Natural killer cell treated with Interleukin-12 subunit alpha and Interleukin-12 subunit beta and Interleukin-15 and Interleukin-18, amount 100 ng/mL, for 72 hours (primary cell): Measurements from ENCODE around the gene FGFR3. TPM values are rescaled to one million over a fixed set of nuclear protein-coding genes. Genes with fewer than 3 reads are reported as not detected.
"Not testable (repeated sequence)": the region's sequence is repeated elsewhere in the genome, so short reads cannot be mapped to it uniquely, and the experiment has no call there.

Source experiments
- ATAC-seq, 2 donors: fragments of 150-1000 bp; cut with Tn5 transposase in 1 of 2; sonication (Bioruptor Pico), chemical (Tn5 transposase) in 1 of 2; 2 replicates each; pipeline ENCODE4 v1.10.0; 2021
- DNase-seq: peaks from one replicate; pipeline ENCODE4 v3.0.0; 2022; ENCODE audit warnings: low spot score
- H3K27ac Mint-ChIP-seq, 2 donors: 1 replicate in 1 of 2; 2 replicates in 1 of 2; pipeline ENCODE4 v1.8.0; 2022; ENCODE audit warnings: mixed read lengths in 2 of 2, mild to moderate bottlenecking in 1 of 2, moderate library complexity in 1 of 2
- H3K27me3 Mint-ChIP-seq, 2 donors: 1 replicate in 1 of 2; 2 replicates in 1 of 2; pipeline ENCODE4 v1.8.0; 2022; ENCODE audit warnings: mixed read lengths in 2 of 2
- H3K36me3 Mint-ChIP-seq: one replicate; pipeline ENCODE4 v1.8.0; 2022; ENCODE audit warnings: mixed read lengths
- H3K4me1 Mint-ChIP-seq, 2 donors: 1 replicate in 1 of 2; 2 replicates in 1 of 2; pipeline ENCODE4 v1.8.0; 2022; ENCODE audit warnings: low read depth in 2 of 2, mixed read lengths in 2 of 2, mild to moderate bottlenecking in 1 of 2
- H3K4me3 Mint-ChIP-seq: one replicate; pipeline ENCODE4 v1.8.0; 2022; ENCODE audit warnings: mixed read lengths
- H3K9me3 Mint-ChIP-seq: 2 replicates; pipeline ENCODE4 v1.8.0; 2022; ENCODE audit warnings: mixed read lengths
- total RNA-seq, 2 donors: library from RNA; stranded (reverse); gene quantifications; one replicate each; pipeline ENCODE4 v1.2.3, GENCODE V29; 2022

FGFR3 gene
- total RNA-seq, 2 donors from 2014 or later = not detected

- H3K27me3 Mint-ChIP-seq = no peaks in the 10 kb centered on the region
- H3K4me3 Mint-ChIP-seq = no peak overlapping the region
- no peak for DNase-seq
- no peak for ATAC-seq
- H3K36me3 Mint-ChIP-seq = peaks cover 11% of the 10 kb centered on the region
- no peak overlapping the region for H3K27ac Mint-ChIP-seq
- peaks cover 0 to 17% of the 10 kb centered on the region in 2 donors for H3K4me1 Mint-ChIP-seq
- no peaks in the 10 kb centered on the region for H3K9me3 Mint-ChIP-seq
Observed at GRCh38 chr4:1841887-1842210, 48.8 kb downstream of the FGFR3 start.

GRCh38 chr4:1842339-1842895 is 49.3 kb downstream of the FGFR3 start:
- H3K4me3 Mint-ChIP-seq = no peak overlapping the region
- peaks cover 16% of the 10 kb centered on the region for H3K36me3 Mint-ChIP-seq
- DNase-seq = no peak
- peak; percentile 33 to 50 for ATAC-seq
- peaks cover 0 to 17% of the 10 kb centered on the region in 2 donors for H3K4me1 Mint-ChIP-seq
- no peak overlapping the region for H3K27ac Mint-ChIP-seq
- H3K9me3 Mint-ChIP-seq = no peaks in the 10 kb centered on the region
- no peaks in the 10 kb centered on the region for H3K27me3 Mint-ChIP-seq

GRCh38 chr4:1842993-1843448 is 49.9 kb downstream of the FGFR3 start:
- no peak for ATAC-seq
- Mint-ChIP-seq H3K9me3 (no peaks in the 10 kb centered on the region), H3K27ac (no peak overlapping the region), H3K36me3 (peaks cover 17% of the 10 kb centered on the region), H3K27me3 (no peaks in the 10 kb centered on the region), H3K4me3 (no peak overlapping the region), H3K4me1 (peaks cover 0 to 17% of the 10 kb centered on the region in 2 donors)
- no peak for DNase-seq

GRCh38 chr4:1843852-1844251 is 50.8 kb downstream of the FGFR3 start:
- H3K9me3 Mint-ChIP-seq = no peaks in the 10 kb centered on the region
- H3K4me1 Mint-ChIP-seq = peaks cover 0 to 17% of the 10 kb centered on the region in 2 donors
- H3K27me3 Mint-ChIP-seq = no peaks in the 10 kb centered on the region
- peaks cover 15% of the 10 kb centered on the region for H3K36me3 Mint-ChIP-seq
- no peak for ATAC-seq
- no peak overlapping the region for H3K4me3 Mint-ChIP-seq
- DNase-seq = no peak
- no peak overlapping the region for H3K27ac Mint-ChIP-seq

- Mint-ChIP-seq H3K4me1 (peaks cover 0 to 17% of the 10 kb centered on the region in 2 donors), H3K36me3 (peaks cover 11% of the 10 kb centered on the region)
- H3K27me3 Mint-ChIP-seq, H3K27ac Mint-ChIP-seq, H3K4me3 Mint-ChIP-seq, ATAC-seq, H3K9me3 Mint-ChIP-seq, DNase-seq: not testable (repeated sequence)
Observed at GRCh38 chr4:1844618-1845017, 51.5 kb downstream of the FGFR3 start.

- no peaks in the 10 kb centered on the region for H3K9me3 Mint-ChIP-seq
- H3K27me3 Mint-ChIP-seq = no peaks in the 10 kb centered on the region
- no peak for DNase-seq
- no peak for ATAC-seq
- no peak overlapping the region for H3K27ac Mint-ChIP-seq
- H3K4me3 Mint-ChIP-seq = no peak overlapping the region
- peaks cover 11% of the 10 kb centered on the region for H3K36me3 Mint-ChIP-seq
- peaks cover 0 to 19% of the 10 kb centered on the region in 2 donors for H3K4me1 Mint-ChIP-seq
Observed at GRCh38 chr4:1846580-1846979, 53.5 kb downstream of the FGFR3 start.

GRCh38 chr4:1850276-1850675 is 57.2 kb downstream of the FGFR3 start:
- no peaks in the 10 kb centered on the region for H3K27me3 Mint-ChIP-seq
- H3K36me3 Mint-ChIP-seq = peaks cover 11% of the 10 kb centered on the region
- peaks cover 22 to 27% of the 10 kb centered on the region in 2 donors for H3K4me1 Mint-ChIP-seq
- no peak overlapping the region for H3K27ac Mint-ChIP-seq
- DNase-seq = no peak
- ATAC-seq = no peak
- H3K4me3 Mint-ChIP-seq = no peak overlapping the region
- H3K9me3 Mint-ChIP-seq = no peaks in the 10 kb centered on the region

- H3K36me3 Mint-ChIP-seq = peaks cover 11% of the 10 kb centered on the region
- H3K4me1 Mint-ChIP-seq = peaks cover 22 to 27% of the 10 kb centered on the region in 2 donors
- no peak overlapping the region for H3K4me3 Mint-ChIP-seq
- no peak overlapping the region for H3K27ac Mint-ChIP-seq
- H3K27me3 Mint-ChIP-seq = no peaks in the 10 kb centered on the region
- DNase-seq = no peak
- no peak for ATAC-seq
- no peaks in the 10 kb centered on the region for H3K9me3 Mint-ChIP-seq
Observed at GRCh38 chr4:1851160-1851559, 58.1 kb downstream of the FGFR3 start.

- H3K4me3 Mint-ChIP-seq = no peak overlapping the region
Observed at GRCh38 chr4:1851575-1852410, 58.7 kb downstream of the FGFR3 start.

GRCh38 chr4:1852904-1853623 is 60.0 kb downstream of the FGFR3 start:
- peak overlapping the region; percentile 22 for H3K4me3 Mint-ChIP-seq
- H3K9me3 Mint-ChIP-seq = no peaks in the 10 kb centered on the region
- no peak overlapping the region for H3K27ac Mint-ChIP-seq

More at GRCh38 chr4:1851575-1852410, 58.7 kb downstream of the FGFR3 start:
- DNase-seq (no peak), ATAC-seq (no peak)
- Mint-ChIP-seq H3K27ac (peak overlapping the region; percentile 44 to 72), H3K4me1 (peaks cover 22 to 27% of the 10 kb centered on the region in 2 donors), H3K9me3 (no peaks in the 10 kb centered on the region), H3K27me3 (no peaks in the 10 kb centered on the region), H3K36me3 (peaks cover 6% of the 10 kb centered on the region)

GRCh38 chr4:1854752-1855151 is 61.7 kb downstream of the FGFR3 start:
- Mint-ChIP-seq H3K27me3 (no peaks in the 10 kb centered on the region), H3K36me3 (no peaks in the 10 kb centered on the region), H3K27ac (peak overlapping the region; percentile 57 to 87), H3K9me3 (no peaks in the 10 kb centered on the region), H3K4me3 (peak overlapping the region; percentile 84), H3K4me1 (peaks cover 26 to 32% of the 10 kb centered on the region in 2 donors)
- DNase-seq (no peak), ATAC-seq (no peak)

More at GRCh38 chr4:1852904-1853623, 60.0 kb downstream of the FGFR3 start:
- H3K36me3 Mint-ChIP-seq = no peaks in the 10 kb centered on the region
- peaks cover 26 to 27% of the 10 kb centered on the region in 2 donors for H3K4me1 Mint-ChIP-seq
- no peak for DNase-seq
- no peak for ATAC-seq
- H3K27me3 Mint-ChIP-seq = no peaks in the 10 kb centered on the region

GRCh38 chr4:1855333-1856070 is 62.4 kb downstream of the FGFR3 start:
- Mint-ChIP-seq H3K27me3 (no peaks in the 10 kb centered on the region), H3K27ac (peak overlapping the region; percentile 57 to 87), H3K4me3 (peak overlapping the region; percentile 84), H3K9me3 (no peaks in the 10 kb centered on the region), H3K36me3 (no peaks in the 10 kb centered on the region), H3K4me1 (peaks cover 26 to 32% of the 10 kb centered on the region in 2 donors)
- DNase-seq (no peak), ATAC-seq (peak in 1 of 2 donors; percentile 42)
